Gastrocnemius medialis (tissue), 4 donors: ENCODE measurements around the gene PEX26. TPM values are rescaled to one million over a fixed set of nuclear protein-coding genes. Genes with fewer than 3 reads are reported as not detected.

Experiments
- ATAC-seq, 2 donors: fragments of 150-250 bp; one replicate each; pipeline ENCODE4 v1.9.1; 2016
- DNase-seq, 2 donors: peaks; one replicate each; pipeline ENCODE4 v3.0.0-alpha.2; 2019
- H3K27ac ChIP-seq, 4 donors: fragments of 200-600 bp; sonication (generic); 1 replicate in 1 of 4; 2 replicates in 3 of 4; pipeline ENCODE4 v1.5.1; 2016 to 2018; ENCODE audit warnings: mild to moderate bottlenecking in 2 of 4, moderate library complexity in 1 of 4
- H3K27me3 ChIP-seq, 3 donors: fragments of 200-600 bp; sonication (generic) in 2 of 3; 1 replicate in 1 of 3; 2 replicates in 2 of 3; pipeline versions ENCODE4 v1.5.1 to v1.6.0; 2016 to 2019; ENCODE audit warnings: mild to moderate bottlenecking in 1 of 3, moderate library complexity in 1 of 3
- H3K36me3 ChIP-seq, 2 donors: fragments of 200-600 bp; sonication (generic) in 1 of 2; one replicate each; pipeline ENCODE4 v1.5.1; 2017 to 2018
- H3K4me1 ChIP-seq, 2 donors: fragments of 200-600 bp; sonication (generic) in 1 of 2; one replicate each; pipeline ENCODE4 v1.5.1; 2016 to 2017; ENCODE audit warnings: mild to moderate bottlenecking in 2 of 2
- H3K4me3 ChIP-seq, 4 donors: fragments of 200-600 bp; sonication (generic) in 3 of 4; 1 replicate in 1 of 4; 2 replicates in 3 of 4; pipeline ENCODE4 v1.5.1; 2016 to 2019; ENCODE audit warnings: mild to moderate bottlenecking in 2 of 4
- H3K9me3 ChIP-seq, 3 donors: fragments of 200-600 bp; sonication (generic) in 2 of 3; 1 replicate in 1 of 3; 2 replicates in 2 of 3; pipeline ENCODE4 v1.5.1; 2016 to 2019
- POLR2A ChIP-seq, 2 donors: fragments of 450-650 bp; IDR thresholded peaks; one replicate each; pipeline ENCODE4 v1.6.1; 2017; ENCODE audit warnings: antibody characterized with exemption in 2 of 2, mild to moderate bottlenecking in 2 of 2, moderate library complexity in 2 of 2
- in situ Hi-C, 4 donors: fragments of 200-750 bp; cut with MboI; loops; one replicate each; pipeline versions ENCODE4 v1.15.0 to v1.8.0; 2017; ENCODE audit warnings: low sequenced_read_pairs in 4 of 4
- intact Hi-C: fragments of 100-400 bp; cut with DNase I; formaldehyde crosslinking; loops from one replicate; pipeline ENCODE4 v1.15.1; 2023; ENCODE audit warnings: low total_unique reads
- total RNA-seq, 4 donors: library from RNA; depleted of rRNA; stranded (reverse); fragments of >200 nt; gene quantifications; one replicate each; pipeline versions ENCODE4 v1.1.0 to v1.2.3, GENCODE V29; 2016
- TF ChIP-seq, protein P1 (sequence below), 5 experiments: fragments of 450-650 bp in 3 of 5; fragments of 200-600 bp in 2 of 5; sonication (generic) in 2 of 5; IDR thresholded peaks in 4 of 5; conservative IDR thresholded peaks in 1 of 5; 1 replicate in 4 of 5; 2 replicates in 1 of 5; pipeline ENCODE4 v1.5.1; 2016 to 2019; ENCODE audit warnings: antibody characterized with exemption in 5 of 5, mild to moderate bottlenecking in 3 of 5, moderate library complexity in 3 of 5

The PEX26 gene
- total RNA-seq, 4 donors from 2014 or later: 16.4 to 24.7 (median 16.8) TPM

DNA sequence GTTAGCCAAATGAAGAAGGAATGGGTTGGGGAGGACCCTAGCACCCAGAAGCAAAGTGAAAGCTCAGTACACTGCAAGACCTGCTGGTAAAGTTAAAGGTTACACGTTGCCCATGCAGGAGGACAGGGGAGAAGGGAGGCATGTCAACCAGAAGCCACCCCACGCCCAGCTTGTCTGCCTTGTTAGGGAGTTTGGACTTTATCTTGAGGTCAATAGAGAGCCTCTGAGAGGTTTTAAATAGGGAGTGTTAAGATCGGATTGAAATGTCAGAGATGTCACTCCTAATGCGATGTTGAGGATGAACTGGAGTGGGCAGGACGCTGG lies 18.7 kb upstream of the PEX26 start:
- no peak for TF ChIP-seq POLR2A (IDR thresholded peaks at IDR 0.05)
- TF ChIP-seq, protein P1, sequence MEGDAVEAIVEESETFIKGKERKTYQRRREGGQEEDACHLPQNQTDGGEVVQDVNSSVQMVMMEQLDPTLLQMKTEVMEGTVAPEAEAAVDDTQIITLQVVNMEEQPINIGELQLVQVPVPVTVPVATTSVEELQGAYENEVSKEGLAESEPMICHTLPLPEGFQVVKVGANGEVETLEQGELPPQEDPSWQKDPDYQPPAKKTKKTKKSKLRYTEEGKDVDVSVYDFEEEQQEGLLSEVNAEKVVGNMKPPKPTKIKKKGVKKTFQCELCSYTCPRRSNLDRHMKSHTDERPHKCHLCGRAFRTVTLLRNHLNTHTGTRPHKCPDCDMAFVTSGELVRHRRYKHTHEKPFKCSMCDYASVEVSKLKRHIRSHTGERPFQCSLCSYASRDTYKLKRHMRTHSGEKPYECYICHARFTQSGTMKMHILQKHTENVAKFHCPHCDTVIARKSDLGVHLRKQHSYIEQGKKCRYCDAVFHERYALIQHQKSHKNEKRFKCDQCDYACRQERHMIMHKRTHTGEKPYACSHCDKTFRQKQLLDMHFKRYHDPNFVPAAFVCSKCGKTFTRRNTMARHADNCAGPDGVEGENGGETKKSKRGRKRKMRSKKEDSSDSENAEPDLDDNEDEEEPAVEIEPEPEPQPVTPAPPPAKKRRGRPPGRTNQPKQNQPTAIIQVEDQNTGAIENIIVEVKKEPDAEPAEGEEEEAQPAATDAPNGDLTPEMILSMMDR (IDR thresholded peaks at IDR 0.05 in 4 of 5, conservative IDR thresholded peaks at IDR 0.05 in 1 of 5): no peak
- Histone ChIP-seq H3K27me3 (no peaks in the 10 kb centered on the region), H3K4me3 (no peak overlapping the region), H3K4me1 (peaks cover 33 to 38% of the 10 kb centered on the region in 2 donors), H3K36me3 (no peaks in the 10 kb centered on the region), H3K9me3 (no peaks in the 10 kb centered on the region), H3K27ac (peak overlapping the region in 2 of 4 donors; percentile 42 to 92)
- no peak for ATAC-seq
- DNase-seq: no peak
- in situ Hi-C loops (loop anchor here in 1 of 4 donors (25.0 kb wide), 1 partner anchor 147 kb away; no protein-coding TSS in a partner anchor), intact Hi-C loops (loop anchor here (5.0 kb wide), 1 partner anchor 37 kb away; the partner anchor contains the start of gene MICAL3)

DNA sequence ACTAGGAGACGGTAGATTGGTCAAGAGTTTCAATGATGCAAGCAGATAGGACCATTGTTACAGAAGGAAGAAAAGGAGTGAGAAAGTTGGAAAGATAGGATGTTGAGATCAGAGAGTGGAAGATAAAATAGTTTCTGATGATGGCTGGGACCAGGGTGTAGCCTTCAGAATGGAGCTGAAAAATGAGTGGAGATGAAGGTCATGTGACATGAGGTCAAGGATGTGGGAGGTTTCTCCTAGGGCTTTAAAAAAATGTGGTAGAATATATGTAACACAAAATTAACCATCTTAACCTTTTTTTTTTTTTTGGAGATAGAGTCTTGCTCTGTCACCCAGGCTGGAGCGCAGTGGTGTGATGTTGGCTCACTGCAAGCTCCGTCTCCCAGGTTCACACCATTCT lies 18.3 kb upstream of the PEX26 start:
- in situ Hi-C loops: loop anchor here in 1 of 4 donors (25.0 kb wide), 1 partner anchor 147 kb away; no protein-coding TSS in a partner anchor
- no peak for ATAC-seq
- peaks cover 33 to 38% of the 10 kb centered on the region in 2 donors for H3K4me1 ChIP-seq

DNA sequence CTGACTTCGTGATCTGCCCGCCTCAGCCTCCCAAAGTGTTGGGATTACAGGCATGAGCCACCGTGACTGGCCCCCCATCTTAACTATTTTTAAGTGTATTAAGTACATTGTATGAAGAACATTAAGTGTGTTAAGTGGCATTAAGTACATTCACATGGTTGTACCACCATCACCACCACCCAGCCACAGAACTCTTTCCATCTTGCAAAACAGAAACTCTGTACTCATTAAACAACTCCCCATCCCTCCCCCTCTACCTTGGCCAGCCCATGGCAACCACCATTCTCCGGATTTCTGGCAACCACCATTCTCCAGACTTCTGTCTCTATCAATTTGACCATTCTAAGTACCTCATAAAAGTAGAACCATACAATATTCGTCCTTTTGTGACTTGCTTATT lies 17.8 kb upstream of the PEX26 start:
- Histone ChIP-seq H3K27ac (peak overlapping the region in 1 of 4 donors; percentile 6), H3K9me3 (no peaks in the 10 kb centered on the region), H3K36me3 (no peaks in the 10 kb centered on the region), H3K4me3 (no peak overlapping the region), H3K27me3 (no peaks in the 10 kb centered on the region), H3K4me1 (peaks cover 33 to 38% of the 10 kb centered on the region in 2 donors)
- TF ChIP-seq, protein P1 (IDR thresholded peaks at IDR 0.05 in 4 of 5, conservative IDR thresholded peaks at IDR 0.05 in 1 of 5): no peak
- TF ChIP-seq POLR2A (IDR thresholded peaks at IDR 0.05): no peak
- ATAC-seq (no peak), DNase-seq (no peak)
- in situ Hi-C loops: loop anchor here in 1 of 4 donors (10.0 to 25.0 kb wide), 2 partner anchors 45 to 148 kb away; no protein-coding TSS in a partner anchor
- intact Hi-C loops: loop anchor here (5.0 kb wide), 1 partner anchor 38 kb away; the partner anchor contains the start of gene MICAL3

More for the DNA sequence above, 18.3 kb upstream of the PEX26 start:
- Histone ChIP-seq H3K4me3 (no peak overlapping the region), H3K36me3 (no peaks in the 10 kb centered on the region), H3K27me3 (no peaks in the 10 kb centered on the region), H3K9me3 (no peaks in the 10 kb centered on the region), H3K27ac (no peak overlapping the region)
- intact Hi-C loops: loop anchor here (5.0 kb wide), 1 partner anchor 37 kb away; the partner anchor contains the start of gene MICAL3
- no peak for DNase-seq
- TF ChIP-seq POLR2A (IDR thresholded peaks at IDR 0.05): no peak
- TF ChIP-seq, protein P1 (IDR thresholded peaks at IDR 0.05 in 4 of 5, conservative IDR thresholded peaks at IDR 0.05 in 1 of 5): no peak

DNA sequence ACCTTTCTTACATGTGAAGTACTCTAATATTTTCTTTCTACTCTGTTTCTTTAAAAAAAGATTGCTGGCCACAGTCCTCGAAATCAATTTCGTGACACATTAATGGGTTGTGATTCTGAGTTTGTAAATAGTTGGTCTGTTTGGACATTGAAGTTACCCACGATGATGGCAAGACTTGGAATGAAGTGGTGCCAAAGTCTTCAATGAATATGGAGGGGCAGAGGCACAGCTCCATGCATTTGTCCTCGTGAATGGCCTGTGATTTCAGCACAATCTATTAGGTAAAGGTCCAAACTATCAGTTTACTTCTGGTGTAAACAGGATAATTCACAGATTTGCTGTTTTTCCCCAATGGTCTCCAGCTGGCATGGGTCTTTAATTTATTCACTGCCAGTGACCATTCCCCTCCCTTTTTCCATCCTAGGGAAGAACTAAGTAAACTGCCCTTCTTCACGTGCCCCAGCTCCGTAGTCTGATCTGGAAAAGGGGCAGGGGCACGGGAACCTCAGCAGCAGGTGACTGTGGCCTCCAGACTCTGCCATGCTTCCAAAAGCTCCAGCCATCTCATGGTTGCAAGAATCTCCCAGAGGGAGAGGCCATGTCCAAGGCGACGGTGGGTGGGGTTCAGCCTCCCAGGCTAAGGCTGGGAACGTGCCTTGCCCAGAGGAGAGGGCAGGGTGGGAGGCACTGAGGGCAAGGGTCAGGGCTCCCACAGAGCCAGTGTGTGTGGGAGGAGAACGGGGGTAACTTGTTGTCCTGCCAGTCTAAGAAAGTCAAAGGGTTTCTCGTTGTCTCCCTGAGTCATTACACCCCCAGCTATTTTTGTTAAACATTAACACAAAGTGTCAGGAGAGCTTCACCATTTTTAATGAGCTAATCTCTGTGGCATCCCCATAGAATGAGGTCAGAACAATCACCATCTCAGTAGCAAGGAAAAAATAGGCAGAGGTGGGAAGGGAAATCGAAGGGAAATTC lies 16.9 kb upstream of the PEX26 start:
- Histone ChIP-seq H3K9me3 (no peaks in the 10 kb centered on the region), H3K36me3 (no peaks in the 10 kb centered on the region), H3K27ac (peak overlapping the region in 2 of 4 donors; percentile 9 to 16), H3K4me1 (peaks cover 29% of the 10 kb centered on the region in 2 donors), H3K4me3 (no peak overlapping the region), H3K27me3 (no peaks in the 10 kb centered on the region)
- intact Hi-C loops: no loop called here
- in situ Hi-C loops: loop anchor here in 1 of 4 donors (10.0 to 25.0 kb wide), 2 partner anchors 46 to 149 kb away; no protein-coding TSS in a partner anchor
- ATAC-seq (no peak), DNase-seq (no peak)
- no peak for TF ChIP-seq POLR2A (IDR thresholded peaks at IDR 0.05)
- TF ChIP-seq, protein P1 (IDR thresholded peaks at IDR 0.05 in 4 of 5, conservative IDR thresholded peaks at IDR 0.05 in 1 of 5): no peak
